ENCODE data around the gene ARL8B.

ARL8B gene

GRCh38 chr3:5220667-5221431, 98.8 kb downstream of the ARL8B start:
- no peak overlapping the region for H3K4me2 ChIP-seq (ENCODE audit: low read length)
- H3K79me1 ChIP-seq (ENCODE audit: low read length): no peaks in the 10 kb centered on the region
- no peak overlapping the region for H2BK120ac ChIP-seq (ENCODE audit: low read depth, low read length)
- H3K56ac ChIP-seq (ENCODE audit: low read length): no peak overlapping the region
- H3K18ac ChIP-seq (ENCODE audit: low read length): no peak overlapping the region
- H2BK5ac ChIP-seq (ENCODE audit: low read length): no peak overlapping the region
- no peaks in the 10 kb centered on the region for H3K79me2 ChIP-seq (ENCODE audit: control insufficient read depth, insufficient read depth, low read length)
- H3K27me3 ChIP-seq (ENCODE audit: insufficient read depth, low read length, poor library complexity): no peaks in the 10 kb centered on the region
- no peak overlapping the region for H4K5ac ChIP-seq (ENCODE audit: low read length)
- no peaks in the 10 kb centered on the region for H3K4me1 ChIP-seq (ENCODE audit: control insufficient read depth, low read depth, low read length)
- no CpG with 5 or more reads among the region's 11 CpGs for WGBS (ENCODE audit: extremely low coverage, insufficient coverage, low lambda C conversion rate)
- H2BK15ac ChIP-seq (replicated peaks; ENCODE audit: low read depth): no peak overlapping the region
- H3K27ac ChIP-seq (ENCODE audit: low read depth, low read length): no peak overlapping the region
- no peak overlapping the region for H3K23ac ChIP-seq (ENCODE audit: low read length)
- no peak overlapping the region for H3K9ac ChIP-seq (ENCODE audit: low read length)
- DNase-seq: no peak
- no peak overlapping the region for H3K4me3 ChIP-seq (ENCODE audit: low read length)
- H4K8ac ChIP-seq (ENCODE audit: low read depth, low read length): no peak overlapping the region
- H3K4ac ChIP-seq (ENCODE audit: low read depth, low read length): no peak overlapping the region
- no peak overlapping the region for H2AK5ac ChIP-seq (ENCODE audit: low read length)
- peaks cover 2% of the 10 kb centered on the region for H3K36me3 ChIP-seq (ENCODE audit: control insufficient read depth, insufficient read depth, low read length)

DNA sequence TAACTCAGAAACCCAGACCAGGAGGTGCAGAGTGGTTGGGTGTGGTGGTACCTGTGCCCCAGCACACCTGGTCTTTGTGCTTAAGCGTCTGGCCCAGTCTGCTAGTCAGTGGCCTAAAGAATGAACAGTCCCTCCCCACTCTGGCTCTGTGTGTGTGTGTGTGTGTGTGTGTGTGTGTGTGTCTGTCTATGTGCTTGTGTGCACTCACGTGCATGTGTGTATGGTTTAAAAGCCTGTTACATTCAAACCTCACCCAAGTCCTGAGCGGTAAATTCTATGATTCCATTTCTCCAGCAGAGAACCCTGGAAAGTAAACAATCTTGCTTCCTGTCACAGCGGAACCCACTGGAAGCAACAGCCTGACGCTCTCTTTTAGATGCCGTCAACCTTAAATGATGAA, 99.6 kb downstream of the ARL8B start:
- Histone ChIP-seq H3K27me3 (ENCODE audit: insufficient read depth, low read length, poor library complexity) (no peaks in the 10 kb centered on the region), H3K4me3 (ENCODE audit: low read length) (no peak overlapping the region), H3K79me2 (ENCODE audit: control insufficient read depth, insufficient read depth, low read length) (no peaks in the 10 kb centered on the region), H3K36me3 (ENCODE audit: control insufficient read depth, insufficient read depth, low read length) (no peaks in the 10 kb centered on the region), H2BK120ac (ENCODE audit: low read depth, low read length) (no peak overlapping the region), H4K5ac (ENCODE audit: low read length) (no peak overlapping the region), H4K8ac (ENCODE audit: low read depth, low read length) (no peak overlapping the region), H3K4me1 (ENCODE audit: control insufficient read depth, low read depth, low read length) (no peaks in the 10 kb centered on the region), H3K18ac (ENCODE audit: low read length) (no peak overlapping the region), H3K23ac (ENCODE audit: low read length) (no peak overlapping the region), H3K79me1 (ENCODE audit: low read length) (no peaks in the 10 kb centered on the region), H3K9ac (ENCODE audit: low read length) (no peak overlapping the region), H3K56ac (ENCODE audit: low read length) (no peak overlapping the region), H3K4ac (ENCODE audit: low read depth, low read length) (no peak overlapping the region), H3K4me2 (ENCODE audit: low read length) (no peak overlapping the region), H2AK5ac (ENCODE audit: low read length) (no peak overlapping the region), H3K27ac (ENCODE audit: low read depth, low read length) (no peak overlapping the region), H2BK5ac (ENCODE audit: low read length) (no peak overlapping the region), H2BK15ac (replicated peaks; ENCODE audit: low read depth) (no peak overlapping the region)
- no peak for DNase-seq
- WGBS (ENCODE audit: extremely low coverage, insufficient coverage, low lambda C conversion rate): no CpG with 5 or more reads among the region's 6 CpGs

DNA sequence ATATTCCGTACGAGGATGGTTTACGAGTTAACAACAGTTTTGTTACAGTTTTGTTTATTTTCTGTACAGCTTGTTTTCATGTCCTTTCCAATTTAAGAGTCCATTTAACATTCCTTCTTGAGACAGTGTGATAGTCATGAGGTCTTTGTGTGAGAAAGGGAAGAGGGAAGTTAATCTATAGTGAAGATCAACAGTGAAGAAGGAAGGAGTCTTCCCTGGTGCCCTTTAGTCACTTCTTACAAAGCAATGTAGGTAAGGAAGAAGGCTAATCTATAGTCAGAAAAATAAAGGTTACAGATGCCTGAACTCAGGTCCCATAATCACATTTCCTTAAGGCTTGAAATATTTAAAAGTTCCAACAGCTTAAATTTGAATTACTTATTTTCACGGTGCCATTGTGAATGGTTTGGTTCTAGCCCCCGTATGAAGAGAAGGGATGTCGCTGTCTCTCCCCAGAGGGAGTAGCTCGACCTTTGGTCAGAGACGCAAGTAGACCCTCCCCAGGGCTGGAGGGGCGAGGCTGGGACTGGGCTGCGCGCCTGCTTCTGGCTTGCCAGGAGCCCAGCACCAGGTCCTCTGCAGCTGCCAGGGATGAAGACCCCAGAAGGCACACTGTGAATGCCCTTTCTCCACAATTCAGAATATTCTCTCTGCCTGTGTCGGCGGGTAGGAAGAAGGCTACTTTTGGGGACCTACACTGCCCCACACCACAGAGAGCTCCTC, 100.4 kb downstream of the ARL8B start:
- no peak overlapping the region for H3K4me3 ChIP-seq (ENCODE audit: low read length)
- no peak for DNase-seq
- H2BK120ac ChIP-seq (ENCODE audit: low read depth, low read length): no peak overlapping the region
- no peak overlapping the region for H3K9ac ChIP-seq (ENCODE audit: low read length)
- no CpG with 5 or more reads among the region's 13 CpGs for WGBS (ENCODE audit: extremely low coverage, insufficient coverage, low lambda C conversion rate)
- H2BK5ac ChIP-seq (ENCODE audit: low read length): no peak overlapping the region
- H3K4ac ChIP-seq (ENCODE audit: low read depth, low read length): no peak overlapping the region
- H3K18ac ChIP-seq (ENCODE audit: low read length): no peak overlapping the region
- H2BK15ac ChIP-seq (replicated peaks; ENCODE audit: low read depth): no peak overlapping the region
- H3K4me2 ChIP-seq (ENCODE audit: low read length): no peak overlapping the region
- H3K27ac ChIP-seq (ENCODE audit: low read depth, low read length): no peak overlapping the region
- H3K27me3 ChIP-seq (ENCODE audit: insufficient read depth, low read length, poor library complexity): no peaks in the 10 kb centered on the region
- no peaks in the 10 kb centered on the region for H3K79me1 ChIP-seq (ENCODE audit: low read length)
- no peaks in the 10 kb centered on the region for H3K4me1 ChIP-seq (ENCODE audit: control insufficient read depth, low read depth, low read length)
- H4K5ac ChIP-seq (ENCODE audit: low read length): no peak overlapping the region
- no peaks in the 10 kb centered on the region for H3K36me3 ChIP-seq (ENCODE audit: control insufficient read depth, insufficient read depth, low read length)
- no peak overlapping the region for H4K8ac ChIP-seq (ENCODE audit: low read depth, low read length)
- H3K56ac ChIP-seq (ENCODE audit: low read length): no peak overlapping the region
- H3K79me2 ChIP-seq (ENCODE audit: control insufficient read depth, insufficient read depth, low read length): no peaks in the 10 kb centered on the region
- H2AK5ac ChIP-seq (ENCODE audit: low read length): no peak overlapping the region
- H3K23ac ChIP-seq (ENCODE audit: low read length): no peak overlapping the region

- Histone ChIP-seq H3K27ac (ENCODE audit: low read depth, low read length) (no peak overlapping the region), H2BK15ac (replicated peaks; ENCODE audit: low read depth) (no peak overlapping the region), H3K27me3 (ENCODE audit: insufficient read depth, low read length, poor library complexity) (no peaks in the 10 kb centered on the region), H3K79me2 (ENCODE audit: control insufficient read depth, insufficient read depth, low read length) (no peaks in the 10 kb centered on the region), H3K18ac (ENCODE audit: low read length) (no peak overlapping the region), H3K4me2 (ENCODE audit: low read length) (no peak overlapping the region), H3K9ac (ENCODE audit: low read length) (no peak overlapping the region), H3K4me1 (ENCODE audit: control insufficient read depth, low read depth, low read length) (no peaks in the 10 kb centered on the region), H3K4me3 (ENCODE audit: low read length) (no peak overlapping the region), H3K79me1 (ENCODE audit: low read length) (no peaks in the 10 kb centered on the region), H2BK5ac (ENCODE audit: low read length) (no peak overlapping the region), H4K8ac (ENCODE audit: low read depth, low read length) (no peak overlapping the region), H3K23ac (ENCODE audit: low read length) (no peak overlapping the region), H3K36me3 (ENCODE audit: control insufficient read depth, insufficient read depth, low read length) (no peaks in the 10 kb centered on the region), H2BK120ac (ENCODE audit: low read depth, low read length) (no peak overlapping the region), H2AK5ac (ENCODE audit: low read length) (no peak overlapping the region), H4K5ac (ENCODE audit: low read length) (no peak overlapping the region), H3K4ac (ENCODE audit: low read depth, low read length) (no peak overlapping the region), H3K56ac (ENCODE audit: low read length) (no peak overlapping the region)
- no peak for DNase-seq
- no CpG with 5 or more reads among the region's 6 CpGs for WGBS (ENCODE audit: extremely low coverage, insufficient coverage, low lambda C conversion rate)
Measured at GRCh38 chr3:5226783-5227182, 104.7 kb downstream of the ARL8B start.

DNA sequence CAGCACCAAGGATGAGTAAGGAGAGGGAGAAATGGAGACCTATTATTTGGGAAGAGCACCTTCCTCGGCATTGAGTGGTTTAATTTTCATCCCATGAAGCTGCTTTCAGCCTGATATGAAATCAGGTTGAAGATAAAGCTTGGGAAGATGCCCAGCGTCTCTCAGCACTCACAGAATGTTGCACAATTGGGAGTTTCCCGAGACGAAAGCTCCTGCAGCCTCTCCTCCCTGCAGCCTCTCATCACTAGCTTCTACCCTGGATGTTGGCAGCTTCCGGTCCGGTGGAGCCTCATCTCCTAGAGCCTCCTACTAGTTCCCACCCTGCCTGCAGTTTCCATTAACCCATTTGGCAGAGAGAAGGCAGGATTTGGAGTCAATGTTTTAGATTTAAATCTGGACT, 105.7 kb downstream of the ARL8B start:
- H3K79me2 ChIP-seq (ENCODE audit: control insufficient read depth, insufficient read depth, low read length): no peaks in the 10 kb centered on the region
- H4K5ac ChIP-seq (ENCODE audit: low read length): no peak overlapping the region
- no peak overlapping the region for H4K8ac ChIP-seq (ENCODE audit: low read depth, low read length)
- H3K4me2 ChIP-seq (ENCODE audit: low read length): no peak overlapping the region
- H3K27ac ChIP-seq (ENCODE audit: low read depth, low read length): no peak overlapping the region
- no peaks in the 10 kb centered on the region for H3K27me3 ChIP-seq (ENCODE audit: insufficient read depth, low read length, poor library complexity)
- H3K56ac ChIP-seq (ENCODE audit: low read length): no peak overlapping the region
- no peaks in the 10 kb centered on the region for H3K36me3 ChIP-seq (ENCODE audit: control insufficient read depth, insufficient read depth, low read length)
- H3K4me1 ChIP-seq (ENCODE audit: control insufficient read depth, low read depth, low read length): no peaks in the 10 kb centered on the region
- H3K18ac ChIP-seq (ENCODE audit: low read length): no peak overlapping the region
- no peaks in the 10 kb centered on the region for H3K79me1 ChIP-seq (ENCODE audit: low read length)
- H3K4ac ChIP-seq (ENCODE audit: low read depth, low read length): no peak overlapping the region
- H2AK5ac ChIP-seq (ENCODE audit: low read length): no peak overlapping the region
- no peak overlapping the region for H3K4me3 ChIP-seq (ENCODE audit: low read length)
- no CpG with 5 or more reads among the region's 6 CpGs for WGBS (ENCODE audit: extremely low coverage, insufficient coverage, low lambda C conversion rate)
- H3K9ac ChIP-seq (ENCODE audit: low read length): no peak overlapping the region
- DNase-seq: no peak
- H3K23ac ChIP-seq (ENCODE audit: low read length): no peak overlapping the region
- H2BK120ac ChIP-seq (ENCODE audit: low read depth, low read length): no peak overlapping the region
- H2BK15ac ChIP-seq (replicated peaks; ENCODE audit: low read depth): no peak overlapping the region
- no peak overlapping the region for H2BK5ac ChIP-seq (ENCODE audit: low read length)

Measured in mesendoderm (in vitro differentiated cells).